HCT116 (cell line): ENCODE measurements around the gene NOL9.

Experiments used
- CTCF ChIP-seq, 3 experiments: fragments of 200-600 bp in 1 of 3; sonication (generic) in 1 of 3; IDR thresholded peaks in 2 of 3; conservative IDR thresholded peaks in 1 of 3; 2 replicates each; pipeline ENCODE4 v1.5.1; 2012 to 2017; ENCODE audit warnings: low read depth in 2 of 3, low read length in 2 of 3, antibody characterized with exemption in 1 of 3, borderline replicate concordance in 1 of 3, control low read depth in 1 of 3, mild to moderate bottlenecking in 1 of 3, mixed read lengths in 1 of 3, mixed run types in 1 of 3, moderate library complexity in 1 of 3; ENCODE audit not compliant: insufficient read depth in 1 of 3
- POLR2A ChIP-seq: IDR thresholded peaks from 2 replicates; pipeline ENCODE4 v1.7.0; 2011; ENCODE audit warnings: borderline replicate concordance; ENCODE audit not compliant: insufficient read depth, insufficient read length; ENCODE audit errors: extremely low read depth
- REST ChIP-seq: IDR thresholded peaks from 2 replicates; pipeline ENCODE4 v1.6.1; 2012; ENCODE audit warnings: low read depth
- SIN3A ChIP-seq: IDR thresholded peaks from 2 replicates; pipeline ENCODE4 v1.6.1; 2012; ENCODE audit warnings: low read depth
- ZNF274 ChIP-seq: fragments of 200-500 bp; sonication (Bioruptor generic); IDR thresholded peaks from 2 replicates; pipeline ENCODE4 v1.6.1; 2014; ENCODE audit warnings: mild to moderate bottlenecking, low read depth, low read length, inconsistent platforms

GRCh38 chr1:6521536-6521935, 32.8 kb downstream of the NOL9 start:
- TF ChIP-seq REST (no peak), SIN3A (no peak), CTCF (IDR thresholded peaks at IDR 0.05 in 2 of 3, conservative IDR thresholded peaks at IDR 0.05 in 1 of 3; ENCODE audit: borderline replicate concordance in 1 of 3, insufficient read depth in 1 of 3, low read depth in 2 of 3, low read length in 2 of 3) (no peak), POLR2A (no peak), ZNF274 (no peak)
